ENCODE measurements around the gene SLC16A13. TPM values are rescaled to one million over a fixed set of nuclear protein-coding genes. Genes with fewer than 3 reads are reported as not detected.

SLC16A13 gene
- total RNA-seq, 2 experiments from 2014 or later = 4.8 to 5.9 TPM

DNA sequence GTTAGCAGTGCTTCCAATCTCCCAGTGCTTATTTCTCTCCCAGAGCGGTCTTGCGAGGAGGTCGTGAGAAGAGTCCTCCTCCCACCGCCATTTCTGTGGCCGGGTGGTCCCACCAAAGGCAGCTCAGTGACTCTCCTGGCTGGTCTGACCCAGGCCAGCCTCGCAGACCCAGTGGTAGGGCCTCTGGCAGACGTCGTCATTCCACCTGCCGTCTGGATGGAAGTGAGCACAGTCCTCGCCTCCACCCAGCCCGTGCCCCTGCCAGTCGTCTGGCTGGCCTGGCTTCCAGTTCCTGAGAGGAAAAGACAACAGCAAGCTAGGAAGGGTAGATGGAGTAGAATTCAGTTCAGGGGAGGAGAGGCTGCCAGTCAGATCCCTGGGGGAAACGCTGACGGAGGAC is 39.1 kb downstream of the SLC16A13 start:
- no peaks in the 10 kb centered on the region for H3K36me3 Mint-ChIP-seq (ENCODE audit: low read depth)
- H3K27ac Mint-ChIP-seq = no peak overlapping the region
- ATAC-seq (no peak), DNase-seq (no peak)
- ChIA-PET CTCF (interaction anchor here (1.1 to 2.1 kb wide), 3 partner anchors 23 to 62 kb away, joined by 5 to 7 read pairs (median 6); no protein-coding TSS in a partner anchor), POLR2A (interaction anchor here (0.6 kb wide), 1 partner anchor 50 kb away, joined by 3 read pairs; no protein-coding TSS in a partner anchor)
- TF ChIP-seq, protein P1, sequence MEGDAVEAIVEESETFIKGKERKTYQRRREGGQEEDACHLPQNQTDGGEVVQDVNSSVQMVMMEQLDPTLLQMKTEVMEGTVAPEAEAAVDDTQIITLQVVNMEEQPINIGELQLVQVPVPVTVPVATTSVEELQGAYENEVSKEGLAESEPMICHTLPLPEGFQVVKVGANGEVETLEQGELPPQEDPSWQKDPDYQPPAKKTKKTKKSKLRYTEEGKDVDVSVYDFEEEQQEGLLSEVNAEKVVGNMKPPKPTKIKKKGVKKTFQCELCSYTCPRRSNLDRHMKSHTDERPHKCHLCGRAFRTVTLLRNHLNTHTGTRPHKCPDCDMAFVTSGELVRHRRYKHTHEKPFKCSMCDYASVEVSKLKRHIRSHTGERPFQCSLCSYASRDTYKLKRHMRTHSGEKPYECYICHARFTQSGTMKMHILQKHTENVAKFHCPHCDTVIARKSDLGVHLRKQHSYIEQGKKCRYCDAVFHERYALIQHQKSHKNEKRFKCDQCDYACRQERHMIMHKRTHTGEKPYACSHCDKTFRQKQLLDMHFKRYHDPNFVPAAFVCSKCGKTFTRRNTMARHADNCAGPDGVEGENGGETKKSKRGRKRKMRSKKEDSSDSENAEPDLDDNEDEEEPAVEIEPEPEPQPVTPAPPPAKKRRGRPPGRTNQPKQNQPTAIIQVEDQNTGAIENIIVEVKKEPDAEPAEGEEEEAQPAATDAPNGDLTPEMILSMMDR (IDR thresholded peaks at IDR 0.05) = no peak
- H3K9me3 Mint-ChIP-seq = no peaks in the 10 kb centered on the region
- no peaks in the 10 kb centered on the region for H3K27me3 Mint-ChIP-seq
- intact Hi-C loops (cut with micrococcal nuclease) = no loop called here
- no peaks in the 10 kb centered on the region for H3K4me1 Mint-ChIP-seq (ENCODE audit: low read depth)
- H3K4me3 Mint-ChIP-seq = no peak overlapping the region

DNA sequence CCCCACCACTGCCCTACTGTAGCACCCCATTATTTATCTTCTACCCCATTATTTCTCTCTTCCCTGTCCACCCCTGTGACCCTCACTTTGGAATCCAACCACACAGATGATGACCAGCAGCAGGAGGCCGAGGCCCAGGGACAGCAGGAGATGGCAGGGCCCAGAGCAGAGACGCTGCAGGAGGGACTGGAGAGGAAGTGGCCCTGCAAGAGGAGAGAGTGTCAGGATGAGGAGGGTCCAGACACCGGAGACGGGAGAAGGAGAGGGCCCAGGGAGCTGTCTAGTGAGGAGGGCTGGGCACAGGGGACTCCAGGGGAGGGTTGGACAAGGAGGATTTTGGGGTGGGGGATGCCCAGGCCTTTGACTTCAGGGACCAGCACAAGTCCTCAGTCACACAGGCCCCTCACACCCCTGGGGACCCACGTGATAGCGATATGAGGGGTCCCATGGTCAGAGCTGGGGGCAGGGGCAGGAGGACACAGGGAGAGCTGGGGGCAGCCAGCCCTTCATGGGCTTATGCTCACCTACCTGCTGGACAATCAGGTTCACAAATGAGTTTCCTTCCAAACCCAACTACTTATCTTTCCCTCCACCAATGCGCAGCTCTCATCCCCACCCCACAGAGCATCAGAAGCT is 42.2 kb downstream of the SLC16A13 start:
- H3K27me3 Mint-ChIP-seq = no peaks in the 10 kb centered on the region
- TF ChIP-seq, protein P1 (IDR thresholded peaks at IDR 0.05) = no peak

DNA sequence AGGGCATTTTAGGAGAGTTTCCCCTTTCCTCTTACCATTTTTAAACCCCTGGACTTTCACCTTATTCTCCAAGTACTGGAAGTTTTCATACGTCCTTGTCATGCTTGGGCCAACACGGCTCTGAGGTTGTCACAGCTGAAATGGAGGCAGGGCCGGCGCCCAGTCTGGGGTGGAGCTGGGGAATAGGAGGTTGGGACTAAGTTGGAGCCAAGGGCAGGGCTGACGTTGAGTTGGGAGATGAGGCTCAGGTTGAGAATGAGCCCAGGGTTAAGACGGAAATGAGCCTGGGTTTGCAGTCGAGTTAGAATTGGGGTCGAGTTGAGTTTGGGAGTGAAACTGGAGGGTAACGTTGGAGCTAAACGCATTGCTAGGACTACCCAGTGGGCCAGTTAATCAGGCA is 42.9 kb downstream of the SLC16A13 start:
- CTCF ChIA-PET = no interaction called here
- POLR2A ChIA-PET = no interaction called here
- peaks cover 17% of the 10 kb centered on the region for H3K4me1 Mint-ChIP-seq (ENCODE audit: low read depth)
- TF ChIP-seq, protein P1 (IDR thresholded peaks at IDR 0.05) = no peak
- DNase-seq = no peak
- H3K36me3 Mint-ChIP-seq (ENCODE audit: low read depth) = no peaks in the 10 kb centered on the region
- H3K9me3 Mint-ChIP-seq = no peaks in the 10 kb centered on the region
- H3K27ac Mint-ChIP-seq = no peak overlapping the region
- intact Hi-C loops (cut with micrococcal nuclease) = no loop called here
- no peak for ATAC-seq
- H3K4me3 Mint-ChIP-seq = no peak overlapping the region
- peaks cover 2% of the 10 kb centered on the region for H3K27me3 Mint-ChIP-seq

More for the DNA sequence above, 42.2 kb downstream of the SLC16A13 start:
- Mint-ChIP-seq H3K36me3 (ENCODE audit: low read depth) (no peaks in the 10 kb centered on the region), H3K27ac (no peak overlapping the region), H3K4me3 (no peak overlapping the region), H3K4me1 (ENCODE audit: low read depth) (peaks cover 17% of the 10 kb centered on the region), H3K9me3 (no peaks in the 10 kb centered on the region)
- DNase-seq (no peak), ATAC-seq (no peak)
- ChIA-PET POLR2A (no interaction called here), CTCF (no interaction called here)
- intact Hi-C loops (cut with micrococcal nuclease) = no loop called here

DNA sequence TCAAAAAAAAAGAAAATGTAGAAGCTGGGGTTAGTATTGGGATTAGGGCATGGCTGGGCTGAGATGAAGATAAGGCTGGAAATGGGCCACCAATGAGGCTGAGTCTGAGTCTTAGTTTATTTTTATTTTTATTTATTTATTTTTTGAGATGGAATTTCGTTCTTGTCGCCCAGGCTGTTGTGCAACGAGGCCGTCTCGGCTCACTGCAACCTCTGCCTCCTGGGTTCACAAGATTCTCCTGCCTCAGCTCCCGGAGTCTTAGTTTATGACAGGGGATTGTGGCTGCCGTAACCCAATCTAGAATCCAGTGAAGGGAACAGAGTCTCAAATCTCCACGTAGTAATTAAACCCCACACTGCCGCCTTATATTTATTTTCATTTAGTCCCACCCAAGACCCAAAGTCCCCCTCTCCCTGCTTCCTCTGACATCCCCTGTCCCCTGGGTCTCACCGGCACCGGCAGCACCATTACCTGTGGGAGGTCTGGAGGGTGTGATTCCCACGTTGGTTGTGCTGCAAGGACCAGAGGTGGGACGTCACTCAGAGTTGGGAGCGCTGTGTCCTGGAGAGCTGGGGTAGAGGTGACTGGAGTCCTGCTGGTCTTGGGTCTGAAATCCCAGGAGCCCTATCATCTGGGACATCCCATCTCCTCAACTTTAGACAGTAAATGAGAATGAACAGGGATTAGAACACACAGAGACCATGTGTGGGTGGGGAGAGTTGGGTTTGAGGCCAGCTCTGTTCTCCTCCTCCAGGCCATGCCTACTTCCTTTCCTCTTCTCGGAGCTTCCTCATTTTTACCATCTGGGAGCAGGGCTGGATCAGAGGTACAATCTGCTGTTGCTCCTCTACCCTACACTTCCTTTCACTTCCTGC is 44.0 kb downstream of the SLC16A13 start, which contains the start of gene CLEC10A:
Gene CLEC10A, minus strand, starts transcription at position 671 of the 875 bp plus-strand sequence. CDS start 1,439 bp downstream, outside the sequence.
- no peaks in the 10 kb centered on the region for H3K9me3 Mint-ChIP-seq
- H3K27ac Mint-ChIP-seq = no peak within 1 kb of the TSS

More for the DNA sequence above, 44.0 kb downstream of the SLC16A13 start, which contains the start of gene CLEC10A:
- Mint-ChIP-seq H3K36me3 (ENCODE audit: low read depth) (no peaks in the 10 kb centered on the region), H3K4me3 (no peak within 1 kb of the TSS), H3K4me1 (ENCODE audit: low read depth) (peaks cover 22% of the 10 kb centered on the region), H3K27me3 (peaks cover 8% of the 10 kb centered on the region)
- DNase-seq = no peak
- TF ChIP-seq, protein P1 (IDR thresholded peaks at IDR 0.05) = no peak
- ChIA-PET POLR2A (no interaction called here), CTCF (interaction anchor here (1.2 kb wide), 1 partner anchor 34 kb away, joined by 3 read pairs; no protein-coding TSS in a partner anchor)
- intact Hi-C loops (cut with micrococcal nuclease) = no loop called here
- ATAC-seq = no peak

Measured in activated CD8-positive, alpha-beta T cell treated with anti-CD3 and anti-CD28 coated beads for 36 hours (primary cell).